ENCODE results near the gene DOCK4.

GRCh38 chr7:112137141-112138101 is 68.8 kb downstream of the DOCK4 start:
- TF ChIP-seq CTCF (IDR thresholded peaks at IDR 0.05) = no peak
- no peak for TF ChIP-seq POLR2A (IDR thresholded peaks at IDR 0.05)
